ENCODE measurements around the gene MGAT4D.

- TF ChIP-seq CTCF (IDR thresholded peaks at IDR 0.05; ENCODE audit: low read depth, low read length, missing input control) (no peak), HNF4G (IDR thresholded peaks at IDR 0.05) (no peak), MAX (IDR thresholded peaks at IDR 0.05) (no peak), ATF3 (IDR thresholded peaks at IDR 0.05) (no peak), TAF1 (conservative IDR thresholded peaks at IDR 0.05) (no peak), SP1 (IDR thresholded peaks at IDR 0.05) (no peak), YY1 (IDR thresholded peaks at IDR 0.05) (no peak), REST (IDR thresholded peaks at IDR 0.05) (no peak)
These were observed 58.4 kb downstream of the MGAT4D start for GRCh38 chr4:140439644-140440142.
